NCI-H226 (cell line): ENCODE results near the gene FITM1.

Source experiments
- DNase-seq: peaks from one replicate; pipeline ENCODE4 v3.0.0-alpha.2; 2015

FITM1 gene, protein sequence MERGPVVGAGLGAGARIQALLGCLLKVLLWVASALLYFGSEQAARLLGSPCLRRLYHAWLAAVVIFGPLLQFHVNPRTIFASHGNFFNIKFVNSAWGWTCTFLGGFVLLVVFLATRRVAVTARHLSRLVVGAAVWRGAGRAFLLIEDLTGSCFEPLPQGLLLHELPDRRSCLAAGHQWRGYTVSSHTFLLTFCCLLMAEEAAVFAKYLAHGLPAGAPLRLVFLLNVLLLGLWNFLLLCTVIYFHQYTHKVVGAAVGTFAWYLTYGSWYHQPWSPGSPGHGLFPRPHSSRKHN

GRCh38 chr14:24130380-24130716, at the start of gene FITM1:
TSS of gene FITM1 (plus strand) at chr14:24130659. CDS start at chr14:24131564, 905 bp downstream.
- DNase-seq: no peak

DNA sequence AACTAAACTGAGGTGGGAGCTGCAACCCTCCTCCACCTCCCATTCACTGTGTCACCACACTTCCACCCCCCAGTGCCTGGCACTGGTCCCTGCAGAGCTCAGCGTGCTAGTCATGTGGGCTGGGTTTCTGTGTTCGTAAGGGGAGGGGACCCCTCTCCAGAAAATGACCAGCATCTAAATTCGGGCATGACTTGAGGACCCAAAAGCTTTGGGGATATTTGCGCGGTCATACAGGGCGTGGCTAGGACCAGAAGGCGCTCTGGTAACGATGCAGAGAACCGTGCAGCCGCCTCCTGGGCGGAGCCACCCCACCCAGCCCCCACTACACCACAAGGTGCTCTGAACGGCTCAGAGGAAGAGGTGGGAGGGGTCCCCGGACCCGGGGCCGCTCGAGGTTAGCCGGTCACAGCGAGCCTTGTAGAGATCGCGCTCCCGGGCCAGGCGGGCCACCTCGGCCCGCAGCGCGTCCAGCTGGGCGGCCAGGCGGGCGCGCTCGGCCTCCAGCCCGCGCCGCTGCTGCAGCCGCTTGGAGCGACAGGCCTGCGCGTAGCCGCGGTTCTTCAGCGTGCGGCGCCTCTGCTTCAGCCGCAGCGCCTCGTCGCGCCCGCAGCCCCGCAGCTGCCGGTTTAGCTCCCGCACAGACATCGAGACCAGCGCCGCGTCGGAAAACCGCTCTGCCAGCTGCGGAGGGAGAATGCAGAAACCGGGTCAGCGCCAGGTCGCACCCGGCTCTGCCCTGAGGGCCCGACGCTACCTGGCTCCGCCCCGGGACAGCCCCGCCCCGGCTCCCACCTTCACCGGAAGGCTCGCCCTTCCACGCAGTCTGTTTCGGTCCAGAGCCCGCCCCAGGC, 49.3 kb upstream of the FITM1 start:
- peak; percentile 41 for DNase-seq

- no peak for DNase-seq
Measured at GRCh38 chr14:24081739-24082211, 48.7 kb upstream of the FITM1 start.

DNA sequence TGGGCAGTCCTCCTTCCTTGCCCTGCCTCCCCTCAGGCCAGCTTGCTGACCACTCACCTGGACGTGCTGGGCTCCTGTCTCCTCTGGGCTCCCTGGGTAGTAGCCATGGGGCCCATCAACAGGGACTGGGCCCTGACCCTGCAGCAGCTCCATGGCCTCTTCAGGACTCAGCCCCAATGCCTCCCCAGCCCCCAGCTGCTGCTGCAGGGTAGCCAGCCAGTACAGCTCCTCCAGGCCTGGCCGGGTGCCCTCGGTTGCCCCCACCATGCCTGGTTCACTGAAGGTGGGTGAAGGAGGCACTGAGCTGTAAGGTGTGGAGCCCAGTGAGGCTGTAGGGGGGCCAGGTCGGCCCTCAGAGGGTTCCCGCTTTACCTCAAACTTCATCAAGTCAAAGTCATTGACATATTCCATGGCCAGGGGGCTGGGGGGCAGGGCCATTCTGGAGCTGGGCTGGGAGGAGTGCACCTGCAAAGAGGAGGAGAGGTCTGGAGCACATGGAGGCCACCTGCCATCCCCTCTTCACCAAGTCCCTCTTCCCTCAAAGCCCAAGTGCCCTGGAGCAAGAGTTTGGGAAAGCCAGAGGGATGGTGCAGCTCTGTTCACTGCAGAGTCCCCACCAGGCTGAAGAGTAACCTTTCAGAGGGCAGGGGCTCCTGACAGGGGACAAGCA, 47.9 kb upstream of the FITM1 start:
- no peak for DNase-seq

DNA sequence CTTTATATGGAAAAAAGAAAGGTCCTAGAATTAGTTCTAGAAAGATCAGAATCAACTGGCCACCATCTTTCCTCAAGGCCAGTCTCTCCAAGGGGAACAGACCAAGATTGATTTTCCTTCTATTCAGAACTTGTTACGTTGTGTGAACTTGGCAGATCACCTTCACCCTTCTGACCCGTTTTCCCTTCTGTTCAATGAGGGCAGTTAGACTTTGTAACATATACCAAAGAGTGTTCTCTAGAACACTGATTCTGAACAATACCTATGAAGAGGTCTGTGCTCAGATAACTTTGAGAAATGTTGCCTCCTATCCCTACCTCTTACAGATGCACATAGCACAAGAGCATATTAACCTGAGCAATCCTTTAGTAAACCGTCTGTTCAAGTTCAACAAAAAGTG, 47.0 kb upstream of the FITM1 start:
- no peak for DNase-seq

GRCh38 chr14:24084440-24084839, 46.0 kb upstream of the FITM1 start:
- peak; percentile 20 for DNase-seq

DNA sequence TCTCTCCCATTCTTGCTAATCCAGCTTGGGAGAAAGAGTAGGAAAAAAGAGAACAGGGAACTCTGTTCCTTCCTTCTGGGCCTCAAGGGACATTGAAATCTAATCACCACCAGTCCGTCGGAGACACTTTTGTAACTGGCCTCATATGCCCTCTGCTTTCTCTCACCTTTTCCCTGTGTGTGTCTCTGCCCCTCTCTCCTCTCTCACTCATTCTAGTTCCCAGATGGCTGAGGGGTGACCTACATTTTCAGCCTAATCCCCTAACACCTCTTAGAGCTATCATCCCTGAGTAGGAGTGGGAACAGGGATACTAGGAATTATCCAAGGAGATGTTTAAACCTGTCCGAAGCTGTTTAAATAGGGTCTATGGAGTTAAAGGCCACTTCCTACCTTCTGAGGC, 45.2 kb upstream of the FITM1 start:
- DNase-seq: no peak

- no peak for DNase-seq
Measured at GRCh38 chr14:24086193-24086955, 44.1 kb upstream of the FITM1 start.

- no peak for DNase-seq
Measured at GRCh38 chr14:24087004-24087403, 43.5 kb upstream of the FITM1 start.

GRCh38 chr14:24088095-24088494, 42.4 kb upstream of the FITM1 start:
- no peak for DNase-seq

GRCh38 chr14:24089890-24090289, 40.6 kb upstream of the FITM1 start:
- DNase-seq: no peak

DNA sequence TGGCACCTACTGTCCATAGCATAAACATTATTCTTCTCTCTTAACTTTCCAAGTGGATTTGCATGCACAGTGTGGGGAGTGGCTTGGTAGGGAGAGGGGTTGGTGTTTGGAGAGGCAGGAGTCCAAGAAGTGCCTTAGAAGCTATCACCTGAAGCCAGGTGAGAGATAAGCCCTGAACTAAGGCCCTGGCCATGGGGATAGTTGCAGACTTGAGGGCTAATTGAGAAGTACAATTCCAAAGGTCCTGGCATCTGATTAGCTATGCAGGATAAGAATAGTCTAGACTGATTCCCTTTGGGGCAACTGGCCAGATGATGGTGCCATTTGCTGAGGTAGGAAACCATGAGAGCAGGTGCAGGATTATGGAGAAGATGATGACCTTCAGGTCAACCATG, 38.4 kb upstream of the FITM1 start:
- DNase-seq: no peak

GRCh38 chr14:24092505-24093206, 37.8 kb upstream of the FITM1 start:
- no peak for DNase-seq

GRCh38 chr14:24093207-24093900, 37.1 kb upstream of the FITM1 start:
- DNase-seq: no peak

GRCh38 chr14:24093901-24094840, 36.3 kb upstream of the FITM1 start, which contains the start of gene PCK2:
TSS of gene PCK2 (plus strand) at chr14:24094311. CDS start at chr14:24094406, 95 bp downstream.
- DNase-seq: peak; percentile 89

DNA sequence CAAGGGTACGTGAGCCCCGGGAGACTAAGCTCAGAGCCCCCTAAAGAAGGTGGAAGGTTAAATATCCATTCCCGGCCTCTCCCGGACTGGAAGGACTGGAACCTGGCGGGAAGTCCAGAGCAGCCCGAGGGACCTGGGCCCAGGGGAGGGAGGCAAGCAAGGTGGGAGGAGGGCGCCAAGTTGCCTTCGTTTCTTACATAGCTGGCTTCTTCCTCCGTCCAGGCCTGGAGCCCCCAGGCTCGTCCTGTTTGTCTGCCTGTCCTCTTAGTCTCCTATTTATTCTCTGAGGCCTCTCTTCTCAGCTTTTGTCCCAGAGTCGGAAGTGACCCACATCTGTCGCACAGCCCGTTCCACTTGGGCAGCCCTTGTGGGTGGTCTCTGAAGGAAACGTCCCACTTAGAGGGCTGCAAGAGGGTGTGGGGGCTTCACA, 35.6 kb upstream of the FITM1 start:
- DNase-seq: no peak

GRCh38 chr14:24095271-24096068, 35.0 kb upstream of the FITM1 start:
- no peak for DNase-seq

DNA sequence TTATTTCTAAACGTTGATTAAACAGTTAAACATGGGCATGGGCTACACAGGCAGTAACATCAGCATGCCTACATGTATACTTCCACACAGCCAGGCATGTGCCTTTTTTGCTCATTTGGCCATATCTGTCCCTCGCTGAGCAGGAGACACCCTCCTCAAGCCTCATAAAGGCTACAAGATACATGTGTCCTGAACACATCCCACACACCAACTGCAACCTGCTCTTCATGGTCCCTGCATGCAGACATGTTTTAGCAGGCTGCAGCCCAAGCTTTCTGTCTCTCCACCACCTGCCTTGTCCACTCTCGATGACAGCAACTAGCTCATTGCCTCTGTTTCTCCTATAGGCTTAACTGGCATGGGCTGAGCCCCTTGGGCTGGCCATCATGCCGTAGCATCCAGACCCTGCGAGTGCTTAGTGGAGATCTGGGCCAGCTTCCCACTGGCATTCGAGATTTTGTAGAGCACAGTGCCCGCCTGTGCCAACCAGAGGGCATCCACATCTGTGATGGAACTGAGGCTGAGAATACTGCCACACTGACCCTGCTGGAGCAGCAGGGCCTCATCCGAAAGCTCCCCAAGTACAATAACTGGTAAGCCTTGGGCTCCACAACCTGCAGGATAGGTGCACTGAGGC, 33.8 kb upstream of the FITM1 start:
- no peak for DNase-seq
